Upper lobe of right lung (tissue), 1 donor: ENCODE measurements around the gene XYLT1. TPM values are rescaled to one million over a fixed set of nuclear protein-coding genes. Genes with fewer than 3 reads are reported as not detected.
A peak's percentile ranks its signal among the peaks of the same experiment; 100 is the strongest.

Experiments
- ATAC-seq: fragments of 200-7000 bp; cut with Tn5 transposase; one replicate; pipeline ENCODE4 v1.9.1; 2020; ENCODE audit warnings: mild to moderate bottlenecking, moderate library complexity
- DNase-seq: peaks from one replicate; pipeline ENCODE4 v3.0.0-alpha.2; 2020
- H3K27ac ChIP-seq: fragments of 200-600 bp; one replicate; pipeline ENCODE4 v1.8.0; 2022
- H3K27me3 ChIP-seq: fragments of 200-600 bp; one replicate; pipeline ENCODE4 v1.8.0; 2022; ENCODE audit warnings: mild to moderate bottlenecking
- H3K36me3 ChIP-seq: fragments of 200-600 bp; one replicate; pipeline ENCODE4 v1.8.0; 2022
- H3K4me1 ChIP-seq: fragments of 200-600 bp; one replicate; pipeline ENCODE4 v1.8.0; 2022
- H3K4me3 ChIP-seq: fragments of 200-600 bp; one replicate; pipeline ENCODE4 v1.8.0; 2022; ENCODE audit warnings: mild to moderate bottlenecking
- H3K9me3 ChIP-seq: fragments of 200-600 bp; one replicate; pipeline ENCODE4 v1.8.0; 2022
- CTCF ChIP-seq: fragments of 200-600 bp; IDR thresholded peaks from one replicate; pipeline ENCODE4 v1.8.0; 2022; ENCODE audit warnings: antibody characterized with exemption
- intact Hi-C: fragments of 100-400 bp; cut with DNase I; formaldehyde crosslinking; loops from one replicate; pipeline ENCODE4 v1.11.0; 2022
- total RNA-seq: library from RNA; stranded (reverse); fragmentation: NEBNext Ultra II Directional; extraction: Animal tissue kit (Norgen Biotek cat#: 25700); gene quantifications from one replicate; pipeline ENCODE4 v1.2.1, GENCODE V29; 2021
- donor health status: DM: no; HTN: yes; CAD: no; lungs with severe emphysema.

Gene XYLT1
- total RNA-seq, 1 donor from 2014 or later = 12.1 TPM

GRCh38 chr16:17211797-17212196 is 259.0 kb downstream of the XYLT1 start:
- H3K27me3 ChIP-seq = no peaks in the 10 kb centered on the region
- TF ChIP-seq CTCF = peak; percentile 25
- H3K9me3 ChIP-seq = no peaks in the 10 kb centered on the region
- ATAC-seq = no peak
- no peak for DNase-seq
- intact Hi-C loops = no loop called here
- H3K4me1 ChIP-seq = no peaks in the 10 kb centered on the region
- H3K27ac ChIP-seq = no peak overlapping the region
- no peak overlapping the region for H3K4me3 ChIP-seq
- H3K36me3 ChIP-seq = no peaks in the 10 kb centered on the region

GRCh38 chr16:17206712-17207111 is 264.0 kb downstream of the XYLT1 start:
- H3K4me3 ChIP-seq = no peak overlapping the region
- no peak for DNase-seq
- intact Hi-C loops = no loop called here
- no peaks in the 10 kb centered on the region for H3K36me3 ChIP-seq
- H3K4me1 ChIP-seq = peaks cover 12% of the 10 kb centered on the region
- H3K9me3 ChIP-seq = no peaks in the 10 kb centered on the region
- H3K27me3 ChIP-seq = no peaks in the 10 kb centered on the region
- H3K27ac ChIP-seq = no peak overlapping the region
- TF ChIP-seq CTCF = no peak
- ATAC-seq = no peak

GRCh38 chr16:17205279-17206211 is 265.2 kb downstream of the XYLT1 start:
- intact Hi-C loops = no loop called here
- Histone ChIP-seq H3K4me3 (no peak overlapping the region), H3K27ac (no peak overlapping the region), H3K9me3 (no peaks in the 10 kb centered on the region), H3K36me3 (no peaks in the 10 kb centered on the region), H3K4me1 (peaks cover 12% of the 10 kb centered on the region), H3K27me3 (no peaks in the 10 kb centered on the region)
- DNase-seq (no peak), ATAC-seq (peak; percentile 57)
- no peak for TF ChIP-seq CTCF

- Histone ChIP-seq H3K4me3 (no peak overlapping the region), H3K27me3 (no peaks in the 10 kb centered on the region), H3K9me3 (no peaks in the 10 kb centered on the region), H3K36me3 (no peaks in the 10 kb centered on the region), H3K4me1 (peaks cover 12% of the 10 kb centered on the region), H3K27ac (no peak overlapping the region)
- DNase-seq (no peak), ATAC-seq (peak; percentile 44)
- intact Hi-C loops = no loop called here
- no peak for TF ChIP-seq CTCF
Measured at GRCh38 chr16:17204644-17205043, 266.1 kb downstream of the XYLT1 start.

- ATAC-seq (no peak), DNase-seq (no peak)
- no peak for TF ChIP-seq CTCF
- peaks cover 12% of the 10 kb centered on the region for H3K4me1 ChIP-seq
- H3K9me3 ChIP-seq = no peaks in the 10 kb centered on the region
- H3K36me3 ChIP-seq = no peaks in the 10 kb centered on the region
- no peak overlapping the region for H3K27ac ChIP-seq
- no peak overlapping the region for H3K4me3 ChIP-seq
- H3K27me3 ChIP-seq = no peaks in the 10 kb centered on the region
- intact Hi-C loops = no loop called here
Measured at GRCh38 chr16:17204206-17204605, 266.6 kb downstream of the XYLT1 start.
